Fibroblast of the aortic adventitia (primary cell): ENCODE results near the gene CLEC7A. TPM values are rescaled to one million over a fixed set of nuclear protein-coding genes. Genes with fewer than 3 reads are reported as not detected.

Source experiments
- DNase-seq: peaks from one replicate; pipeline ENCODE4 v3.0.0-alpha.2; 2010; ENCODE audit warnings: low read depth
- H3K4me3 ChIP-seq: 2 replicates; pipeline ENCODE4 v1.5.1; 2011; ENCODE audit warnings: low read depth, mild to moderate bottlenecking, control low read depth, low read length, moderate library complexity
- total RNA-seq: library from RNA; depleted of rRNA; stranded (reverse); fragments of >200 nt; gene quantifications from 2 replicates; pipeline ENCODE4 v1.2.3, GENCODE V29; 2012; ENCODE audit warnings: low replicate concordance
- TF ChIP-seq, protein P1 (sequence below): IDR thresholded peaks from 2 replicates; pipeline ENCODE4 v1.5.1; 2011; ENCODE audit warnings: mild to moderate bottlenecking, low read length, control low read depth, inconsistent platforms; ENCODE audit not compliant: insufficient read depth

CLEC7A gene
- total RNA-seq, 1 donor: not detected

DNA sequence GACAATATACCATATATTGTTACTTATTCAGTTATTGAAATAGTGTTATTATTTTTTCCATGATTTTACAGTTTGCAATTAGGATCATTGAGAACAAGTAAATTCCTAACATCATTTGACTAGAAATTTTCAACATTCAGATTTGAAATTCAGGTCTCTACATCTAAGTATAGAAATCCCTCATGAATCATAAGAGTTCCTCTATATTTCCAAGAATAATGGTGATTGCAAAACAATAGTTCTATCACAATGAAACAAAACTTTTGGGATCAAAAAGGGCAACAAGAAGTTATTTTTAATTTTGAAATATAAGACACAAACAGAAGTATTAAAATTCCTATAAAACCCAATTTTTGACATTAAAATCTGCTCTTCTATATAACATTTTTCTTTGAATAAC, 42.0 kb downstream of the CLEC7A start:
- no peak overlapping the region for H3K4me3 ChIP-seq
- TF ChIP-seq, protein P1, sequence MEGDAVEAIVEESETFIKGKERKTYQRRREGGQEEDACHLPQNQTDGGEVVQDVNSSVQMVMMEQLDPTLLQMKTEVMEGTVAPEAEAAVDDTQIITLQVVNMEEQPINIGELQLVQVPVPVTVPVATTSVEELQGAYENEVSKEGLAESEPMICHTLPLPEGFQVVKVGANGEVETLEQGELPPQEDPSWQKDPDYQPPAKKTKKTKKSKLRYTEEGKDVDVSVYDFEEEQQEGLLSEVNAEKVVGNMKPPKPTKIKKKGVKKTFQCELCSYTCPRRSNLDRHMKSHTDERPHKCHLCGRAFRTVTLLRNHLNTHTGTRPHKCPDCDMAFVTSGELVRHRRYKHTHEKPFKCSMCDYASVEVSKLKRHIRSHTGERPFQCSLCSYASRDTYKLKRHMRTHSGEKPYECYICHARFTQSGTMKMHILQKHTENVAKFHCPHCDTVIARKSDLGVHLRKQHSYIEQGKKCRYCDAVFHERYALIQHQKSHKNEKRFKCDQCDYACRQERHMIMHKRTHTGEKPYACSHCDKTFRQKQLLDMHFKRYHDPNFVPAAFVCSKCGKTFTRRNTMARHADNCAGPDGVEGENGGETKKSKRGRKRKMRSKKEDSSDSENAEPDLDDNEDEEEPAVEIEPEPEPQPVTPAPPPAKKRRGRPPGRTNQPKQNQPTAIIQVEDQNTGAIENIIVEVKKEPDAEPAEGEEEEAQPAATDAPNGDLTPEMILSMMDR: no peak
- DNase-seq: no peak

DNA sequence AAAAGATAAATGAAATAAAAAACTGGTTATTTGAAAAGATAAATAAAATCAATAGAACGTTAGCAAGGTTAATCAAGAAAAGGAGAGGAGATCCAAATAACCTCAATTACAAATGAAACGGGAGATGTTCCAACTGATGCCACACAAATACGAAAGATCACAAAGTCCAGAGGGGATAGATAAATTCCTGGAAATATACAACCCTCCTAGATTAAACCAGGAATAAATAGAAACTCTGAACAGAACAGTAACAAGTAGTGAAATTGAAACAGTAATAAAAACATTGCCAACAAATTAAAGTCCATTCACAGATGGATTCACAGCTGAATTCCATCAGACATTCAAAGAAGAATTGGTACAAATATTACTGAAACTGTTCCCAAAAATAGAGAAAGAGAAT, 43.6 kb downstream of the CLEC7A start:
- TF ChIP-seq, protein P1: no peak
- DNase-seq: no peak
- H3K4me3 ChIP-seq: no peak overlapping the region

DNA sequence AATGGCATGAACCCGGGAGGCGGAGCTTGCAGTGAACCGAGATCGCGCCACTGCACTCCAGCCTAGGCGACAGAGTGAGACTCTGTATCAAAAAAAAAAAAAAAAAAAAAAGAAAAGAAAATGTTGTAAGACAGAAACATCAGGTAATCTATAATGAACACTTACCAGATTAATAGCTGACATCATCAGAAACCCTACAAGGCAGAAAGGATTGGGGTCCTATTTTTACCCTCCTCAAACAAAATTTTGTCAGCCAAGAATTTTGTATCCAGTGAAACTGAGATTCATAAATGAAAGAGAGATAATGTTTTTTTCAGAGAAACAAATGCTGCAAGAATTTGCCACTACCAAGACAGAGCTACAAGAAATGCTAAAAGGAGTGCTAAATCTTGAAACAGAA, 45.3 kb downstream of the CLEC7A start:
- TF ChIP-seq, protein P1: no peak
- no peak for DNase-seq
- H3K4me3 ChIP-seq: no peak overlapping the region

DNA sequence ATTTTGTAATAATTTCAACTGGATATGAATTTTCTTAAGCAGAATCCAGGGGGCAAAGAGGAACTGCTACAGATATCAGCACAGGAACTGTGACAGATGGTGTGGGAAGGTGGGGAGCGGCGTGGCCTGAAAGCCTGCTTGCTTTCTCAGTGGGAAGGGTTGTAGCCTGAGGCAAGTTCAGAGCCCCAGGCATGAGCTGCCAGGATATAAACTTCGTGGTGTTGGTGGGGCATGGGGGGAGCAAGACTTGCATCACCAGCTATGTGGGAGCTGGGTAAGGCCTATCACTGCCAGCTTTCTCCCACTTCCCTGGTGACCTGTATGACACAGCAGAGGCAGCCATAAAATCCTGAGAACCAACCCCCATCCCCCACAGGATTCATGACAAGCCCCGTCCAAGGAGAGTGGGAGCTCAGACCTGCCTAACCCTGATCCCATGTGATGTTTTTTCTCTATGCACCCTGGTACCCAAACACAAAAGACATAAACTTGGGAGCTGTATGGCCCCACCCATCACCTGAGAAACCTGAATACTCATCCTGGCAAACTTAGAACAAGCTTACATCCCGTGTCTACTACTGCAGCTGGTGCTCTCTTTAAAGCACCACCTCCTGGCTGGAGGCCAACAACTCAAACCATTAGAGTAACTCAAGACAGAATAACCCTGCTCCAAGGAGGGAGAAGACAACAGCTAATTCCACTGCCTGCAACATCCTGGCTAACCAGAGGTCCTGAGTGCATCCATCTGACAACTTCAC, 47.7 kb downstream of the CLEC7A start:
- TF ChIP-seq, protein P1: no peak

DNA sequence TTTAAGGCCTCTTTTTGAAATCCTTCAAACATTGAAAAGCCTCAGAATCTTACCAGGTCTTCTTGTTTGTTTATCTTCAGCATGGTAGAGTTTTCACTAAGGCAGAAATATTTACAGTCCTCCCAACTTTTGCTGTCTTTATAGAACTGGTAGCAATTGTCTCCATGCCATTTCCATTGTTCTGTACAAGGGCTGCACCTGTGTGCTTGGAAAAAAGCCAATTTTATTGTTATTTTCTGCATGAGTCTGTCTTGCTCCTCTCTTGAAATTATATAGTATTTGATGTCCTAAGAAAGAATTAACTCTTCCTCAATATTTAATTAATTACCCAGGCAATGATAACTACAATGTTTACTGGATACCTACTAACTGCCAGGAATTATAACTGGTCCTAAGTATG, 54.5 kb downstream of the CLEC7A start:
- TF ChIP-seq, protein P1: no peak
- DNase-seq: no peak
- no peak overlapping the region for H3K4me3 ChIP-seq

More for the DNA sequence above, 47.7 kb downstream of the CLEC7A start:
- H3K4me3 ChIP-seq: no peak overlapping the region
- DNase-seq: no peak

DNA sequence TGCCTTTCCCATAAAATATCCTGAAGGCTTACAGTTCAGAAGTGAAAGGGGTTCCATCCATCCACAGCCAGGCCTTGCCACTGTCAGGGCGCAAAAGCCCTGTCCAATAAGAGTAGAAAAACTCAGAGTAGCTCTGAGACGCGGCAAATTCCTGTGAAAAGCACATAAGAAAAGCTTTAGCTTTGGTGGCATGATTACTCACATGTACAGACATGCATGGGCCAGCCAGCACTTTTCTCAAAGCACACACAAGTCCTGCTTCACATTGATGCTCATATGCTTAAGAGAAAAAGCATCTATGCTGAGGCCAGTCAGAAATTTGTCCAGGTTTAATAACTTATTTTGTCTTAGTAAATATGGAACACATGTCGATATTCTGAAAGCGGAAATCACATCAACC, 56.7 kb downstream of the CLEC7A start:
- DNase-seq: no peak
- TF ChIP-seq, protein P1: no peak

GRCh38 chr12:10072131-10072530, 57.9 kb downstream of the CLEC7A start:
- TF ChIP-seq, protein P1: no peak
- H3K4me3 ChIP-seq: no peak overlapping the region
- no peak for DNase-seq

More for the DNA sequence above, 56.7 kb downstream of the CLEC7A start:
- no peak overlapping the region for H3K4me3 ChIP-seq
